K562 (cell line): Measurements from ENCODE around the gene CBX3. TPM values are rescaled to one million over a fixed set of nuclear protein-coding genes. Genes with fewer than 3 reads are reported as not detected.

Experiments
- CHD1 ChIP-seq: fragments of 200-600 bp; sonication (generic); IDR thresholded peaks from one replicate; pipeline ENCODE4 v1.6.1; 2012; ENCODE audit warnings: mild to moderate bottlenecking, moderate library complexity, low read length, inconsistent platforms
- ERF ChIP-seq: fragments of 450-650 bp; formaldehyde crosslinking; IDR thresholded peaks from 2 replicates; pipeline ENCODE4 v1.4.0; 2020; ENCODE audit warnings: mild to moderate bottlenecking, mixed read lengths
- FOXK2 ChIP-seq, 2 experiments: fragments of 450-650 bp; IDR thresholded peaks in 1 of 2; conservative IDR thresholded peaks in 1 of 2; 2 replicates each; pipeline ENCODE4 v1.6.1; 2016; ENCODE audit warnings: low read depth in 2 of 2, mild to moderate bottlenecking in 1 of 2
- HMBOX1 ChIP-seq: sonication (generic); IDR thresholded peaks from 2 replicates; pipeline ENCODE4 v1.6.1; 2016
- HMG20A ChIP-seq: fragments of 450-650 bp; formaldehyde crosslinking; conservative IDR thresholded peaks from 2 replicates; pipeline ENCODE4 v1.4.0; 2020; ENCODE audit warnings: mild to moderate bottlenecking, mixed read lengths
- HOXB6 ChIP-seq: fragments of 250-450 bp; sonication (Bioruptor Pico); IDR thresholded peaks from 2 replicates; pipeline ENCODE4 v1.5.1; 2022; ENCODE audit warnings: mild to moderate bottlenecking, borderline replicate concordance
- RCOR1 ChIP-seq, 2 experiments: IDR thresholded peaks; 2 replicates each; pipeline ENCODE4 v1.6.1; 2012; ENCODE audit warnings: low read depth in 2 of 2, low read length in 2 of 2, borderline replicate concordance in 1 of 2, improper control_type of control experiment in 1 of 2
- RFX1 ChIP-seq: fragments of 450-650 bp; IDR thresholded peaks from 2 replicates; pipeline ENCODE4 v1.6.1; 2016; ENCODE audit warnings: mild to moderate bottlenecking, moderate library complexity
- SNIP1 ChIP-seq: fragments of 450-650 bp; IDR thresholded peaks from 2 replicates; pipeline ENCODE4 v1.7.1; 2017; ENCODE audit warnings: low read depth, mild to moderate bottlenecking
- ZNF395 ChIP-seq: fragments of 200-800 bp; sonication (Bioruptor generic); IDR thresholded peaks from 2 replicates; pipeline ENCODE4 v1.6.1; 2017; ENCODE audit warnings: missing genetic modification characterization, missing compliant biosample characterization
- ZSCAN29 ChIP-seq: fragments of 450-650 bp; IDR thresholded peaks from 2 replicates; pipeline ENCODE4 v1.6.1; 2017
- polyA plus RNA-seq, 8 experiments: library from polyadenylated mRNA; depleted of rRNA in 4 of 8; stranded (reverse) in 5 of 8; unstranded in 3 of 8; fragments of >200 nt; fragmentation: Nextera tagmentation in 2 of 8; fragmentation: Illumina TruSeq in 1 of 8; extraction: Ambion mirVana in 2 of 8; extraction: Trizol in 1 of 8; gene quantifications; 2 replicates each; pipeline versions ENCODE4 v1.2.1 to v1.2.3, GENCODE V29; 2011 to 2014; ENCODE audit warnings: inconsistent platforms in 1 of 8, missing spikeins in 1 of 8
- total RNA-seq, 7 experiments: library from RNA; depleted of rRNA in 6 of 7; stranded (reverse); fragments of >200 nt in 6 of 7; fragmentation: Illumina TruSeq in 2 of 7; extraction: Trizol in 2 of 7; gene quantifications; 2 replicates each; pipeline versions ENCODE4 v1.2.1 to v1.2.3, GENCODE V29; 2011 to 2021; ENCODE audit warnings: low replicate concordance in 1 of 7
- TF ChIP-seq, protein P1 (sequence below): fragments of 250-450 bp; sonication (Bioruptor Pico); IDR thresholded peaks from 2 replicates; pipeline ENCODE4 v1.8.0; 2021; ENCODE audit warnings: borderline replicate concordance, mild to moderate bottlenecking, moderate library complexity; ENCODE audit not compliant: poor library complexity, severe bottlenecking
- TF ChIP-seq, protein P2 (sequence below): sonication (generic); formaldehyde crosslinking; IDR thresholded peaks from 2 replicates; pipeline ENCODE4 v1.8.1; 2023; ENCODE audit warnings: mild to moderate bottlenecking, missing genetic modification reagents

The CBX3 gene
- total and polyA plus RNA-seq, 9 of the 15 experiments (the other 6 are each of a cell fraction or from before 2014, with no cell fraction given), result 198 to 413 (median 328) TPM

- peak; percentile 45 for TF ChIP-seq HMBOX1
- TF ChIP-seq ERF (CRISPR knock-in tag), result peak; percentile 92
- TF ChIP-seq RFX1, result no peak
- TF ChIP-seq HOXB6 (CRISPR knock-in tag), result no peak
- TF ChIP-seq FOXK2 (conservative IDR thresholded peaks at IDR 0.05 in 1 of 2, IDR thresholded peaks at IDR 0.05 in 1 of 2; ENCODE audit: low read depth in 2 of 2), result no peak
- TF ChIP-seq, protein P1, sequence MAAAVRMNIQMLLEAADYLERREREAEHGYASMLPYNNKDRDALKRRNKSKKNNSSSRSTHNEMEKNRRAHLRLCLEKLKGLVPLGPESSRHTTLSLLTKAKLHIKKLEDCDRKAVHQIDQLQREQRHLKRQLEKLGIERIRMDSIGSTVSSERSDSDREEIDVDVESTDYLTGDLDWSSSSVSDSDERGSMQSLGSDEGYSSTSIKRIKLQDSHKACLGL (CRISPR knock-in tag), result no peak
- no peak for TF ChIP-seq RCOR1 (IDR thresholded peaks at IDR 0.05; ENCODE audit: borderline replicate concordance in 1 of 2, low read depth in 2 of 2, low read length in 2 of 2)
- TF ChIP-seq, protein P2, sequence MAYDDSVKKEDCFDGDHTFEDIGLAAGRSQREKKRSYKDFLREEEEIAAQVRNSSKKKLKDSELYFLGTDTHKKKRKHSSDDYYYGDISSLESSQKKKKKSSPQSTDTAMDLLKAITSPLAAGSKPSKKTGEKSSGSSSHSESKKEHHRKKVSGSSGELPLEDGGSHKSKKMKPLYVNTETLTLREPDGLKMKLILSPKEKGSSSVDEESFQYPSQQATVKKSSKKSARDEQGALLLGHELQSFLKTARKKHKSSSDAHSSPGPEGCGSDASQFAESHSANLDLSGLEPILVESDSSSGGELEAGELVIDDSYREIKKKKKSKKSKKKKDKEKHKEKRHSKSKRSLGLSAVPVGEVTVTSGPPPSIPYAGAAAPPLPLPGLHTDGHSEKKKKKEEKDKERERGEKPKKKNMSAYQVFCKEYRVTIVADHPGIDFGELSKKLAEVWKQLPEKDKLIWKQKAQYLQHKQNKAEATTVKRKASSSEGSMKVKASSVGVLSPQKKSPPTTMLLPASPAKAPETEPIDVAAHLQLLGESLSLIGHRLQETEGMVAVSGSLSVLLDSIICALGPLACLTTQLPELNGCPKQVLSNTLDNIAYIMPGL, result peak; percentile 57; the same call in 1 of the 2 replicates
- no peak for TF ChIP-seq CHD1
- no peak for TF ChIP-seq SNIP1
- no peak for TF ChIP-seq ZSCAN29
- no peak for TF ChIP-seq HMG20A (CRISPR knock-in tag)
- TF ChIP-seq ZNF395 (CRISPR knock-in tag), result 0 out of 2 replicates have a peak, but pooled peaks have one; percentile 39
These were observed 13.2 kb upstream of the CBX3 start (continued) for GRCh38 chr7:26188206-26188956.
